Measurements from ENCODE around the gene UBAP1L. TPM values are rescaled to one million over a fixed set of nuclear protein-coding genes. Genes with fewer than 3 reads are reported as not detected.

Gene UBAP1L
- total and polyA plus RNA-seq, 2 of the 4 experiments (the other 2 are of a cell fraction) = 0.36 to 1.1 TPM

DNA sequence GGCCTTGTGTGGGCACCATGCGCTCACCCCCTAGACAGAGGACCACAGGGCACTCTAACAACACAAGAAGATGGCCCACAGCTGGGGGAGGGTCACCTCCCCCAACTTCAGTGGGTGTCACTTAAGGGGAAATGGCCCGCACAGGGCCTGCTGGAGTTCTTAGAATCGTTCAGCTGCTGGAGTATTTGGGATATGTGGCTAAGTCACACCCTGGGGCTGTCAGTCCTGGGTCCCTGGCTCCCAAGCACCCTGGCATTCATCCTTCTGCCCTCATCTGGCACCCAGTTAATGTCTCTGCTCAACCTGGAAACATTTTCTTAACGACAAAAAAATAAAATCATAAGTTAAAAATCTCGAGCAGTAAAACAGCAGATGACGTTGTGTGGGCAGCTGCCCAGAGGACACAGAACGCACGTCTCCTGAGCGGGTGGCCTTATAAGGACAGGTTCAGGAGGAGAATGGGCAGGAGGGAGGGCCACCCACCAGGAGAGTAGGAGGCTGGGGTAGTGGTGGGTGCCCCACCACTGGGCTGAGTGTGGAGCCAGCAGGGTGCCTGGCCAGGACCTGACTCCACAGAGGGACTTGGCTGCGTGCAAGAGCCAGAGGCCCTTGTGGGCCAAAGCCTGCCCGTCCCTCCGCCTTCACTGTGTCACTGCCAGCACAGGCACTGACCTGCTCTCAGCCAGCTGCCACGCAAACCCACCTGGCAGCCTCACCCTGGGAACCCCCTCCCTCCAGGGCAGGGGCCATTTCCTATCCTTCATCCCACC is 26.9 kb downstream of the UBAP1L start:
- ATAC-seq (ENCODE audit: low read depth) (no peak), DNase-seq (no peak)
- Histone ChIP-seq H3K9me3 (ENCODE audit: control insufficient read depth, insufficient read depth, low read length) (no peaks in the 10 kb centered on the region), H2BK5ac (ENCODE audit: low read depth, low read length, poor library complexity, severe bottlenecking) (no peak overlapping the region), H3K18ac (ENCODE audit: low read depth, low read length) (peak overlapping the region; percentile 17; the same call in 1 of the 2 replicates), H3K27ac (ENCODE audit: insufficient read depth, low read length) (no peak overlapping the region), H4K5ac (ENCODE audit: low read depth, low read length) (no peak overlapping the region; the same call in 1 of the 2 replicates), H4K20me1 (ENCODE audit: insufficient read depth, low read length) (no peaks in the 10 kb centered on the region), H3K4me1 (ENCODE audit: control insufficient read depth, insufficient read depth, low read length) (peaks cover 34% of the 10 kb centered on the region), H2BK120ac (ENCODE audit: low read depth, low read length) (no peak overlapping the region), H3K23ac (ENCODE audit: low read depth, low read length) (no peak overlapping the region), H2AK9ac (replicated peaks; ENCODE audit: low read depth, low read length, poor library complexity) (no peak overlapping the region), H3K4me2 (ENCODE audit: low read depth, low read length) (no peak overlapping the region), H3K36me3 (ENCODE audit: control insufficient read depth, insufficient read depth, low read length) (no peaks in the 10 kb centered on the region), H3K4me3 (ENCODE audit: insufficient read depth, low read depth, low read length) (no peak overlapping the region), H3K27me3 (ENCODE audit: control insufficient read depth, insufficient read depth, low read length) (peaks cover 26% of the 10 kb centered on the region), H2BK20ac (ENCODE audit: low read depth, low read length) (no peak overlapping the region), H3K56ac (ENCODE audit: extremely low read depth, insufficient read depth, low read length) (no peak overlapping the region), H3K9me1 (ENCODE audit: insufficient read depth, low read length) (no peaks in the 10 kb centered on the region), H3K14ac (replicated peaks; ENCODE audit: low read depth, low read length) (no peak overlapping the region), H2BK15ac (ENCODE audit: low read depth, low read length) (no peak overlapping the region), H3K9ac (ENCODE audit: low read depth, low read length) (no peak overlapping the region), H3K4ac (ENCODE audit: low read depth, low read length) (no peak overlapping the region), H2AK5ac (ENCODE audit: low read depth, low read length) (peak overlapping the region; percentile 45; the same call in 1 of the 2 replicates), H4K91ac (ENCODE audit: insufficient read depth, low read depth, low read length) (no peak overlapping the region), H4K8ac (ENCODE audit: low read depth in 2 of 2, low read length in 2 of 2) (no peak overlapping the region), H3K79me1 (ENCODE audit: low read depth in 1 of 2, low read length in 2 of 2) (no peaks in the 10 kb centered on the region), H2AFZ (replicated peaks; ENCODE audit: low read length, poor library complexity) (no peak overlapping the region)
- intact Hi-C loops (cut with micrococcal nuclease) = no loop called here
- TF ChIP-seq RFX5 (IDR thresholded peaks at IDR 0.05; ENCODE audit: low read depth, low read length) (no peak), NFE2L2 (IDR thresholded peaks at IDR 0.05; ENCODE audit: low read depth, low read length) (no peak), RAD21 (IDR thresholded peaks at IDR 0.05; ENCODE audit: low read length) (no peak), RCOR1 (IDR thresholded peaks at IDR 0.05; ENCODE audit: insufficient replicate concordance, low read length) (no peak), MAZ (IDR thresholded peaks at IDR 0.05; ENCODE audit: borderline replicate concordance, low read depth, low read length) (no peak), CEBPB (IDR thresholded peaks at IDR 0.05; ENCODE audit: low read depth, low read length) (no peak), FOS (IDR thresholded peaks at IDR 0.05; ENCODE audit: low read depth, low read length) (no peak)
- TF ChIP-seq, protein P1, sequence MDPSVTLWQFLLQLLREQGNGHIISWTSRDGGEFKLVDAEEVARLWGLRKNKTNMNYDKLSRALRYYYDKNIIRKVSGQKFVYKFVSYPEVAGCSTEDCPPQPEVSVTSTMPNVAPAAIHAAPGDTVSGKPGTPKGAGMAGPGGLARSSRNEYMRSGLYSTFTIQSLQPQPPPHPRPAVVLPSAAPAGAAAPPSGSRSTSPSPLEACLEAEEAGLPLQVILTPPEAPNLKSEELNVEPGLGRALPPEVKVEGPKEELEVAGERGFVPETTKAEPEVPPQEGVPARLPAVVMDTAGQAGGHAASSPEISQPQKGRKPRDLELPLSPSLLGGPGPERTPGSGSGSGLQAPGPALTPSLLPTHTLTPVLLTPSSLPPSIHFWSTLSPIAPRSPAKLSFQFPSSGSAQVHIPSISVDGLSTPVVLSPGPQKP (IDR thresholded peaks at IDR 0.05; ENCODE audit: borderline replicate concordance, low read depth, low read length) = no peak
- TF ChIP-seq, protein P2, sequence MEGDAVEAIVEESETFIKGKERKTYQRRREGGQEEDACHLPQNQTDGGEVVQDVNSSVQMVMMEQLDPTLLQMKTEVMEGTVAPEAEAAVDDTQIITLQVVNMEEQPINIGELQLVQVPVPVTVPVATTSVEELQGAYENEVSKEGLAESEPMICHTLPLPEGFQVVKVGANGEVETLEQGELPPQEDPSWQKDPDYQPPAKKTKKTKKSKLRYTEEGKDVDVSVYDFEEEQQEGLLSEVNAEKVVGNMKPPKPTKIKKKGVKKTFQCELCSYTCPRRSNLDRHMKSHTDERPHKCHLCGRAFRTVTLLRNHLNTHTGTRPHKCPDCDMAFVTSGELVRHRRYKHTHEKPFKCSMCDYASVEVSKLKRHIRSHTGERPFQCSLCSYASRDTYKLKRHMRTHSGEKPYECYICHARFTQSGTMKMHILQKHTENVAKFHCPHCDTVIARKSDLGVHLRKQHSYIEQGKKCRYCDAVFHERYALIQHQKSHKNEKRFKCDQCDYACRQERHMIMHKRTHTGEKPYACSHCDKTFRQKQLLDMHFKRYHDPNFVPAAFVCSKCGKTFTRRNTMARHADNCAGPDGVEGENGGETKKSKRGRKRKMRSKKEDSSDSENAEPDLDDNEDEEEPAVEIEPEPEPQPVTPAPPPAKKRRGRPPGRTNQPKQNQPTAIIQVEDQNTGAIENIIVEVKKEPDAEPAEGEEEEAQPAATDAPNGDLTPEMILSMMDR (conservative IDR thresholded peaks at IDR 0.05; ENCODE audit: low read depth, low read length) = no peak
- ChIA-PET CTCF (interaction anchor here (0.8 to 1.9 kb wide), 3 partner anchors 13 to 54 kb away, joined by 3 to 9 read pairs (median 4); no protein-coding TSS in a partner anchor), POLR2A (ENCODE audit: unreplicated experiment) (no interaction called here)
- in situ Hi-C loops (cut with MboI; ENCODE audit: low sequenced_read_pairs) = loop anchor here (5.0 to 10.0 kb wide), 2 partner anchors 36 to 53 kb away; no protein-coding TSS in a partner anchor
- dilution Hi-C loops (cut with HindIII; ENCODE audit: low sequenced_read_pairs, unreplicated experiment) = no loop called here
- no TSS peak for BruUV-seq (replicated peaks)
- 91% methylated on average over 7 of the region's 13 CpGs; no CpG with 5 or more reads in 1 of the 2 experiments for WGBS, 2 experiments (ENCODE audit: extremely low coverage in 2 of 2, insufficient read length in 1 of 2)
